ENCODE measurements around the gene MAP3K1. TPM values are rescaled to one million over a fixed set of nuclear protein-coding genes. Genes with fewer than 3 reads are reported as not detected.

Gene MAP3K1
- total RNA-seq, 2 experiments from 2014 or later: 18.2 to 19.2 TPM

DNA sequence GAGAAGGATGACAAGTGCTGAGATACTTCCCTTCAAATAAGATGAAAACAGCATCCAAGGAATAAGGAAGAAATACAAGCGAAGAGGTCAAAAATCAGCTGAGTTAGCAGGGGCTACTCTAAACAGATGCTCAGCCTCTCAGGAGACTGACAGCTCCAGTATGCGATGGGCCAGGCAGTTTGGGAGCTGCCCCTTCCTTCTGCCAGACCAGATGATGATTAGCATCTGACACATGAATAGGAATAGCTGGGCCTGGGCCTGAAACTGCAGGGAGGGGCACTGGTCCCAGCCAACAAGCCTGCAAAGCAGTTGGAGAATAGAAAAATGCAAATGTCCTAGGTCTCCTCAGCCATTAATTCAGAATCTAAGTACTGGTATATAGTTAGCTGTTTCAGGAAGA is 13.1 kb upstream of the MAP3K1 start:
- CTCF ChIA-PET: interaction anchor here (0.6 kb wide), 1 partner anchor 1153 kb away, joined by 3 read pairs; no protein-coding TSS in a partner anchor
- no peaks in the 10 kb centered on the region for H3K36me3 Mint-ChIP-seq (ENCODE audit: low read depth)
- no peaks in the 10 kb centered on the region for H3K27me3 Mint-ChIP-seq (ENCODE audit: low read depth)
- H3K27ac Mint-ChIP-seq: no peak overlapping the region
- intact Hi-C loops (cut with micrococcal nuclease): no loop called here
- no peak for DNase-seq
- no peaks in the 10 kb centered on the region for H3K9me3 Mint-ChIP-seq
- no peak overlapping the region for H3K4me3 Mint-ChIP-seq
- H3K4me1 Mint-ChIP-seq (ENCODE audit: low read depth): peaks cover 14% of the 10 kb centered on the region

DNA sequence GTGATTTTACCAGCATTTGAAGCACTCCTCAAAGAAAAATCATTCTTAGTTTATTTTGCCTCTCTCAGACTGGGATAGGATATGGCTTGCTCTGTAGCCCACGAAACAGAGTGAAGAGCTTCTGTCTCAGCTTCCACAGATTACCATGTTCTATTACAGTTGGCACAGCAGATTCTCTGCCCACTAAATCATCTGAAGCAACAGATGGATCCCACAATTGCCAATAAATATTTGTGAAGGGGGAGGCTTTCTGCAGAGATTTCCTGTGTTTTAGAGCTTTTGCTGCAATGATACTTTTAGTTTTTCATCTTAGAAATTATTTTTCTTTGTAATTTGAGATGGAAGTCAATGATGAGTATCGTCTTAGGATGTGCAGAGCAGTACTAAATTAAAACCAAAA is 12.3 kb upstream of the MAP3K1 start:
- Mint-ChIP-seq H3K9me3 (no peaks in the 10 kb centered on the region), H3K4me1 (ENCODE audit: low read depth) (peaks cover 19% of the 10 kb centered on the region), H3K36me3 (ENCODE audit: low read depth) (no peaks in the 10 kb centered on the region), H3K4me3 (no peak overlapping the region), H3K27me3 (ENCODE audit: low read depth) (no peaks in the 10 kb centered on the region), H3K27ac (no peak overlapping the region)
- CTCF ChIA-PET: interaction anchor here (0.6 kb wide), 1 partner anchor 1154 kb away, joined by 3 read pairs; no protein-coding TSS in a partner anchor
- intact Hi-C loops (cut with micrococcal nuclease): no loop called here
- no peak for DNase-seq

GRCh38 chr5:56803894-56804293 is 11.5 kb upstream of the MAP3K1 start:
- no peak overlapping the region for H3K27ac Mint-ChIP-seq
- H3K27me3 Mint-ChIP-seq (ENCODE audit: low read depth): no peaks in the 10 kb centered on the region
- H3K4me1 Mint-ChIP-seq (ENCODE audit: low read depth): peaks cover 19% of the 10 kb centered on the region
- intact Hi-C loops (cut with micrococcal nuclease): no loop called here
- CTCF ChIA-PET: no interaction called here
- no peak for DNase-seq
- H3K9me3 Mint-ChIP-seq: no peaks in the 10 kb centered on the region
- no peak overlapping the region for H3K4me3 Mint-ChIP-seq
- no peaks in the 10 kb centered on the region for H3K36me3 Mint-ChIP-seq (ENCODE audit: low read depth)

DNA sequence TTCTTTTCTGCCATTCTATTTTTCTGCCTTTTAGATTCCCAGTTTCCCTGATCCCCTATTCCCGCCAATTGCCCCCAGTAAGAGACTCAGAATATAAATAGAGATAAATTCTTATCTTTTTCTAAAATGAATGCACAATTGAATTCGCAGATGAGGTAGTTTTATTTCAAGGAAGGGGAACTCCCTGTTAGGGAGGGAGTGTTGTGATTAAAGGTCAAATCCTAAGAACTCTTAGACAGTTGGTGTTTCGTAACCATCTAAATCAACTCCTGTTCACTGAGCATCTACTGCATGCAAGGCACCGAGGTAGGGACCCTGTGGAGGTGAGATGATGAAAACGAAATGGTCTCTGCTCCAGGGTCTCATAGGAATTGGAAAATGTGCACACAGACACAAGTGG is 7.7 kb upstream of the MAP3K1 start:
- no peak overlapping the region for H3K27ac Mint-ChIP-seq
- no peaks in the 10 kb centered on the region for H3K27me3 Mint-ChIP-seq (ENCODE audit: low read depth)
- intact Hi-C loops (cut with micrococcal nuclease): no loop called here
- DNase-seq: no peak
- H3K36me3 Mint-ChIP-seq (ENCODE audit: low read depth): no peaks in the 10 kb centered on the region
- H3K9me3 Mint-ChIP-seq: no peaks in the 10 kb centered on the region
- peaks cover 19% of the 10 kb centered on the region for H3K4me1 Mint-ChIP-seq (ENCODE audit: low read depth)
- no peak overlapping the region for H3K4me3 Mint-ChIP-seq
- CTCF ChIA-PET: no interaction called here

GRCh38 chr5:56808211-56808610 is 7.1 kb upstream of the MAP3K1 start:
- H3K36me3 Mint-ChIP-seq (ENCODE audit: low read depth): no peaks in the 10 kb centered on the region
- no peak for DNase-seq
- no peaks in the 10 kb centered on the region for H3K9me3 Mint-ChIP-seq
- H3K4me3 Mint-ChIP-seq: no peak overlapping the region
- CTCF ChIA-PET: no interaction called here
- intact Hi-C loops (cut with micrococcal nuclease): no loop called here
- peaks cover 21% of the 10 kb centered on the region for H3K4me1 Mint-ChIP-seq (ENCODE audit: low read depth)
- H3K27ac Mint-ChIP-seq: no peak overlapping the region
- H3K27me3 Mint-ChIP-seq (ENCODE audit: low read depth): no peaks in the 10 kb centered on the region

DNA sequence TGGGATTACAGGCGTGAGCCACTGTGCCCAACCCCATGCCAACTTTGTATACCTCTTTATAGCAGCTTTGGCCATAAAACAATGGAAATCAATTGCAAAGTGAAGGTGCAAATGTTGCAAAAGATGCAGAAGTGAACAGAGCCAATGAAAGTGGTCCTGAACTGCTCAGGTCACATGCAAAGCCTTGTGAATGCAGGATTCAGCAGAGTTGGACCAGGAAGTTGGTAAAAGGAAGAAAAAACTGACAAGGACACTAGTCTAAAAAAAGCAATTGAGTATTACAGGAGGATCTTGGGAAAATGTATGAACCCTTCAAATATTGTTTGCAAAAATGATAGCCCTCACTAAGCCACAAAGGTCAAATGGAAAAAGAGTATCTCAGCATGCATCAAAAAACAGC is 4.5 kb upstream of the MAP3K1 start:
- intact Hi-C loops (cut with micrococcal nuclease): loop anchor here (5.0 kb wide), 1 partner anchor 279 kb away; no protein-coding TSS in a partner anchor
- Mint-ChIP-seq H3K4me3 (no peak overlapping the region), H3K9me3 (no peaks in the 10 kb centered on the region), H3K4me1 (ENCODE audit: low read depth) (peaks cover 20% of the 10 kb centered on the region), H3K27ac (no peak overlapping the region), H3K36me3 (ENCODE audit: low read depth) (no peaks in the 10 kb centered on the region), H3K27me3 (ENCODE audit: low read depth) (no peaks in the 10 kb centered on the region)
- CTCF ChIA-PET: no interaction called here
- no peak for DNase-seq

- intact Hi-C loops (cut with micrococcal nuclease): loop anchor here (5.0 kb wide), 1 partner anchor 280 kb away; no protein-coding TSS in a partner anchor
- H3K27ac Mint-ChIP-seq: no peak overlapping the region
- no peak overlapping the region for H3K4me3 Mint-ChIP-seq
- H3K4me1 Mint-ChIP-seq (ENCODE audit: low read depth): peaks cover 21% of the 10 kb centered on the region
- no peak for DNase-seq
- H3K36me3 Mint-ChIP-seq (ENCODE audit: low read depth): no peaks in the 10 kb centered on the region
- H3K9me3 Mint-ChIP-seq: no peaks in the 10 kb centered on the region
- H3K27me3 Mint-ChIP-seq (ENCODE audit: low read depth): no peaks in the 10 kb centered on the region
- CTCF ChIA-PET: no interaction called here
Measured at GRCh38 chr5:56812110-56812509, 3.2 kb upstream of the MAP3K1 start.

DNA sequence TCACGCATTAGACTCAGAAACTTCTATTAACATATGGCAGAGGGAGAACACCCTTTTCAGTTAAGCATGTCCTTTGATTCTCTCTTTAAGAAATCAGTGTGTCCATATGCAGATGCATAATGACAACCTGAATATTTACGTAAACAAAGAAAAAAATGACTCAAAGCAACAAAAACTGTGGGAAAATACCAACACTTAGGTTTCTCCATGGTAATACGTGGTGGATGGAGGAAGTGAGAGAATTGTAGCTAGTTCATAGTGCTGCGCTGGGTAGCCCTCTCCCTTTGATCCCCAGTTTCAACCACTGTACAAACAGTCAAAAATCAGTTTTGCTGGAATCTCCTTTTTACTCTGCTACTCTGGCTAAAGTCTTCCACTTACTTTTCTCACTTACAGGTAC is 2.0 kb upstream of the MAP3K1 start:
- intact Hi-C loops (cut with micrococcal nuclease): loop anchor here (5.0 kb wide), 1 partner anchor 281 kb away; no protein-coding TSS in a partner anchor
- H3K4me3 Mint-ChIP-seq: no peak overlapping the region
- H3K9me3 Mint-ChIP-seq: no peaks in the 10 kb centered on the region
- H3K27ac Mint-ChIP-seq: no peak overlapping the region
- peaks cover 24% of the 10 kb centered on the region for H3K4me1 Mint-ChIP-seq (ENCODE audit: low read depth)
- no peaks in the 10 kb centered on the region for H3K36me3 Mint-ChIP-seq (ENCODE audit: low read depth)
- no peaks in the 10 kb centered on the region for H3K27me3 Mint-ChIP-seq (ENCODE audit: low read depth)
- DNase-seq: no peak
- CTCF ChIA-PET: interaction anchor here (1.0 to 2.2 kb wide), 4 partner anchors 12 to 549 kb away, joined by 3 to 11 read pairs (median 4); no protein-coding TSS in a partner anchor

DNA sequence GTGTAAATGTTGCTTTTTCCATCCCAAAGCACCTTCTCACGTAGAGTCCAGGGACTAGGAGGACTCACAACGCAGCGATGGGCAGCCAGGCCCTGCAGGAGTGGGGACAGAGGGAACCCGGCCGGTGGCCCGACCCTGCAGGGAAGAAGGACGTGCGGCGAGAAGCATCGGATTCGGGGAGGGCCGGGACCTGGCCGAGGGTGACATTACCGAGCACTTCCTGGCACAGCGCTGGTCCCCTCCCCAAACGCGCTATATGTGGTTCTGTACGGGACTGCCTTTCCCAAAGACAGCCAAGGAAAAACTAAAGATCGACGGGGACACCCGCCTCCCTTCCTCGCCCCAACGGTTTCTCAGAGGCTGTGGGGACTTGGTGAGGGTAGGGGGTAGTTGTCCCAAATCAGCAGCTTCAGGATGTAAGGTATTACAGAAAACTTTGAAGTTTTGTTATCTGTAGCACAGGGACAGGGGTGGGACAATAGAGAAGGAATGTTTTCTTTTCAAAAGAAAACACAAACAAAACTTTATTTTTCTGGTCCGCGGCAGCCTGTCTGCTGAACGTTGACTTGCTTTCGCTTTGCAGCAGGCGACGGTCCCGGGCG is 887 bp upstream of the MAP3K1 start:
- peak overlapping the region; percentile 78 for H3K27ac Mint-ChIP-seq
- CTCF ChIA-PET: interaction anchor here (0.7 to 2.2 kb wide), 4 partner anchors 18 to 543 kb away, joined by 3 to 11 read pairs (median 4); no protein-coding TSS in a partner anchor
- peak; percentile 40 for DNase-seq
- H3K4me3 Mint-ChIP-seq: peak overlapping the region; percentile 88
- no peaks in the 10 kb centered on the region for H3K27me3 Mint-ChIP-seq (ENCODE audit: low read depth)
- intact Hi-C loops (cut with micrococcal nuclease): loop anchor here (1.0 to 5.0 kb wide), 4 partner anchors 116 to 544 kb away; no protein-coding TSS in a partner anchor
- H3K9me3 Mint-ChIP-seq: no peaks in the 10 kb centered on the region
- H3K4me1 Mint-ChIP-seq (ENCODE audit: low read depth): peaks cover 30% of the 10 kb centered on the region
- no peaks in the 10 kb centered on the region for H3K36me3 Mint-ChIP-seq (ENCODE audit: low read depth)

DNA sequence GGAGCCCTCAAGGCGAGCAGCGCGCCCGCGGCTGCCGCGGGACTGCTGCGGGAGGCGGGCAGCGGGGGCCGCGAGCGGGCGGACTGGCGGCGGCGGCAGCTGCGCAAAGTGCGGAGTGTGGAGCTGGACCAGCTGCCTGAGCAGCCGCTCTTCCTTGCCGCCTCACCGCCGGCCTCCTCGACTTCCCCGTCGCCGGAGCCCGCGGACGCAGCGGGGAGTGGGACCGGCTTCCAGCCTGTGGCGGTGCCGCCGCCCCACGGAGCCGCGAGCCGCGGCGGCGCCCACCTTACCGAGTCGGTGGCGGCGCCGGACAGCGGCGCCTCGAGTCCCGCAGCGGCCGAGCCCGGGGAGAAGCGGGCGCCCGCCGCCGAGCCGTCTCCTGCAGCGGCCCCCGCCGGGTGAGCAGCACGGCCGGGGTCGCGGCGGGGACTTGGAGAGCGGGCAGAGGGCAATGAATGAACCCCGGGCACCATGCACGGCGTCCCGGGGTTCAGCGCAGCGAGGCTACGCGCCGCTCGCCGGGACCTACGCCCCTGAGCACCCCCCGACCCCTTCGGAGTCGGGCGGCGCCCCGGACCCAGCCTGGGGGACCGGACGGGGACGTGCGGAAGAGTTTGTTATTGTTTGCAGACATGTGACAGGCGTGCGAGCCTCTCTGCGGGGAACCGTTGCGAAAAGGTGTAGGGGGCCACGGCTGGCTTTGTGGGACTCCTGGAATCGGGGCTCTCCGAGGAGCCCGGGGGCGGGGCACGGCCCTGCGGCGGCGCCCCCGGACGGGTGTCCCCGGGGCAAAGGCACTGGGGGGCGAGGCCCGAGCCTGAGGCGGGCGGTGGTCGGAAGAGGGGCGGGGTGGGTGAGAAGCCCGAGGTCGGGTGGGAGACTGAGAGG is 553 bp downstream of the MAP3K1 start:
- H3K36me3 Mint-ChIP-seq (ENCODE audit: low read depth): no peaks in the 10 kb centered on the region
- H3K4me3 Mint-ChIP-seq: peak overlapping the region; percentile 88
- peak overlapping the region; percentile 87 for H3K27ac Mint-ChIP-seq
- intact Hi-C loops (cut with micrococcal nuclease): loop anchor here (1.0 to 5.0 kb wide), 10 partner anchors 13 to 1646 kb away; partner anchors contain the start of genes MIER3 and PLK2
- H3K27me3 Mint-ChIP-seq (ENCODE audit: low read depth): no peaks in the 10 kb centered on the region
- no peaks in the 10 kb centered on the region for H3K9me3 Mint-ChIP-seq
- H3K4me1 Mint-ChIP-seq (ENCODE audit: low read depth): peaks cover 40% of the 10 kb centered on the region
- peak; percentile 50 for DNase-seq
- CTCF ChIA-PET: interaction anchor here (0.6 to 1.8 kb wide), 2 partner anchors 545 to 662 kb away, joined by 3 to 4 read pairs; no protein-coding TSS in a partner anchor

DNA sequence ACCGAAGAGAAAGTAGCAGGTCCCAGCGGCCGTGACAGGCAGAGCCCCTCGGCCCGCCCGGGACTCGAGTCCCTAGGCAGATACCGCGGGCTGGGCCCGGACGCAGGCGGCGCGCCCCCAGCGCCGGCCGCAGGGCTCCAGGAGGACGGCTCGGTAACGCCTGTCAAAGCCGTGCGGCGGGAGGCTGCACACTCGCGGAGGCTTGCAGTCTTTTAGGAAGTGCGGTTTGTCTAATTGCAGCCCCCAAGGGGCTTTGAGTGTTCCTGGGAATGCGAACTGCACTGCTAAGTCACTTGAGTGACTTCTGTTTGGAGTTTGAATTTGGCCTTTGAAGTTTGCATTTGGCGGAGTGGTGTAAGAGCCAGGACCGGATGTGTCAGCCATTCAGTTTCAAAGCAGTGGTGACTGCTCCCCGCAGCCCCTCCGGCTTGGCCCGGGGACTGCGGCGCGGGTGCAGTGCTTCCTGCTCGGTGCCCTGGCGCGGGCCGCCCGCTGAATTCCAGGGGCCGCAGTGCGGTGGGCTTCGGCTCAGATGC is 1.3 kb downstream of the MAP3K1 start:
- intact Hi-C loops (cut with micrococcal nuclease): loop anchor here (1.0 to 5.0 kb wide), 7 partner anchors 13 to 1646 kb away; partner anchors contain the start of genes MIER3 and PLK2
- CTCF ChIA-PET: interaction anchor here (4.2 kb wide), 1 partner anchor 21 kb away, joined by 18 read pairs; no protein-coding TSS in a partner anchor

More for the DNA sequence above, 1.3 kb downstream of the MAP3K1 start:
- no peaks in the 10 kb centered on the region for H3K27me3 Mint-ChIP-seq (ENCODE audit: low read depth)
- peak overlapping the region; percentile 81 for H3K4me3 Mint-ChIP-seq
- H3K9me3 Mint-ChIP-seq: no peaks in the 10 kb centered on the region
- H3K27ac Mint-ChIP-seq: peak overlapping the region; percentile 87
- no peaks in the 10 kb centered on the region for H3K36me3 Mint-ChIP-seq (ENCODE audit: low read depth)
- DNase-seq: peak; percentile 74
- peaks cover 45% of the 10 kb centered on the region for H3K4me1 Mint-ChIP-seq (ENCODE audit: low read depth)

All from activated naive CD4-positive, alpha-beta T cell treated with anti-CD3 and anti-CD28 coated beads for 36 hours (primary cell).